ENCODE measurements around the gene SYVN1.

- TF ChIP-seq CTCF (IDR thresholded peaks at IDR 0.05) (no peak), POLR2A (IDR thresholded peaks at IDR 0.05) (no peak)
Measured at GRCh38 chr11:65156256-65156655, 21.9 kb upstream of the SYVN1 start.

Data from esophagus squamous epithelium (tissue), 4 donors.